BJ (cell line): ENCODE data around the gene GRAMD1B. TPM values are rescaled to one million over a fixed set of nuclear protein-coding genes. Genes with fewer than 3 reads are reported as not detected.
"Not testable (repeated sequence)": the region's sequence is repeated elsewhere in the genome, so short reads cannot be mapped to it uniquely, and the experiment has no call there.

ENCODE experiments used
- CTCF ChIA-PET: fragments of 350-600 bp; formaldehyde crosslinking; extraction: SDS; loops from one replicate; lab custom pipeline; 2021; ENCODE audit warnings: antibody characterized with exemption, inconsistent platforms; lab: Yijun Ruan, JAX
- POLR2A ChIA-PET: fragments of 300-600 bp; sonication (Branson Sonifier 250); formaldehyde crosslinking; extraction: SDS; loops from one replicate; lab custom pipeline; 2021; ENCODE audit warnings: antibody characterized with exemption; lab: Charles Lee
- DNase-seq: peaks from one replicate; pipeline ENCODE4 v3.0.0-alpha.2; 2011; ENCODE audit warnings: low read depth
- H3K27me3 ChIP-seq: 2 replicates; pipeline ENCODE4 v1.6.0; 2011; ENCODE audit warnings: low read length; ENCODE audit not compliant: control insufficient read depth, insufficient read depth
- H3K36me3 ChIP-seq: 2 replicates; pipeline ENCODE4 v1.5.1; 2011; ENCODE audit warnings: low read length; ENCODE audit not compliant: control insufficient read depth, insufficient read depth
- H3K4me3 ChIP-seq: 2 replicates; pipeline ENCODE4 v1.5.1; 2011; ENCODE audit warnings: low read depth, mild to moderate bottlenecking, control low read depth, low read length
- CTCF ChIP-seq: IDR thresholded peaks from 2 replicates; pipeline ENCODE4 v1.5.1; 2011; ENCODE audit warnings: low read depth, mild to moderate bottlenecking, control low read depth, inconsistent platforms, low read length, moderate library complexity; ENCODE audit not compliant: insufficient read depth
- polyA plus RNA-seq: library from polyadenylated mRNA; depleted of rRNA; stranded (reverse); fragments of >200 nt; gene quantifications from 2 replicates; pipeline ENCODE4 v1.2.3, GENCODE V29; 2011

GRAMD1B gene
- polyA plus RNA-seq, 1 experiment: 11.7 TPM

- Histone ChIP-seq H3K36me3 (no peaks in the 10 kb centered on the region), H3K27me3 (no peaks in the 10 kb centered on the region), H3K4me3 (no peak overlapping the region)
- DNase-seq: no peak
- ChIA-PET CTCF (interaction anchor here (2.1 to 4.9 kb wide), 2 partner anchors 9 to 11 kb away, joined by 19 to 42 read pairs; no protein-coding TSS in a partner anchor), POLR2A (no interaction called here)
- no peak for TF ChIP-seq CTCF
These were observed 141.0 kb downstream of the GRAMD1B start for GRCh38 chr11:123570939-123571580.

GRCh38 chr11:123572791-123573190 lies 142.7 kb downstream of the GRAMD1B start:
- H3K27me3 ChIP-seq, H3K4me3 ChIP-seq, DNase-seq, H3K36me3 ChIP-seq, POLR2A ChIA-PET: not testable (repeated sequence)
- CTCF ChIA-PET: interaction anchor here (1.1 to 4.9 kb wide), 4 partner anchors 8 to 164 kb away, joined by 3 to 42 read pairs (median 11); no protein-coding TSS in a partner anchor

GRCh38 chr11:123573286-123573685 lies 143.2 kb downstream of the GRAMD1B start:
- DNase-seq: no peak
- ChIA-PET CTCF (interaction anchor here (1.1 to 4.9 kb wide), 5 partner anchors 14 to 138 kb away, joined by 3 to 46 read pairs (median 11); no protein-coding TSS in a partner anchor), POLR2A (interaction anchor here (0.6 kb wide), 2 partner anchors 131 to 511 kb away, joined by 3 to 6 read pairs; no protein-coding TSS in a partner anchor)
- no peaks in the 10 kb centered on the region for H3K27me3 ChIP-seq
- no peaks in the 10 kb centered on the region for H3K36me3 ChIP-seq
- no peak overlapping the region for H3K4me3 ChIP-seq
- TF ChIP-seq CTCF: no peak

GRCh38 chr11:123575441-123575840 lies 145.4 kb downstream of the GRAMD1B start:
- TF ChIP-seq CTCF: no peak
- H3K4me3 ChIP-seq: no peak overlapping the region
- no peaks in the 10 kb centered on the region for H3K36me3 ChIP-seq
- ChIA-PET CTCF (interaction anchor here (0.6 to 8.0 kb wide), 9 partner anchors 8 to 135 kb away, joined by 3 to 148 read pairs (median 14); no protein-coding TSS in a partner anchor), POLR2A (no interaction called here)
- H3K27me3 ChIP-seq: no peaks in the 10 kb centered on the region
- no peak for DNase-seq

GRCh38 chr11:123576082-123576481 lies 146.0 kb downstream of the GRAMD1B start:
- ChIA-PET CTCF (interaction anchor here (0.6 to 8.0 kb wide), 31 partner anchors 9 to 135 kb away, joined by 3 to 148 read pairs (median 6); no protein-coding TSS in a partner anchor), POLR2A (no interaction called here)
- no peak for TF ChIP-seq CTCF
- H3K4me3 ChIP-seq: no peak overlapping the region
- H3K36me3 ChIP-seq: no peaks in the 10 kb centered on the region
- DNase-seq: no peak
- no peaks in the 10 kb centered on the region for H3K27me3 ChIP-seq
